Brain microvascular endothelial cell (primary cell): Measurements from ENCODE around the gene TULP4.
"Not testable (repeated sequence)": the region's sequence is repeated elsewhere in the genome, so short reads cannot be mapped to it uniquely, and the experiment has no call there.

Source experiments
- DNase-seq: peaks from one replicate; pipeline ENCODE4 v3.0.0-alpha.2; 2020
- H3K27ac ChIP-seq: fragments of 250-450 bp; sonication (Bioruptor Pico); 2 replicates; pipeline ENCODE4 v1.5.1; 2020; ENCODE audit warnings: mild to moderate bottlenecking, moderate library complexity
- H3K27me3 ChIP-seq: fragments of 250-450 bp; sonication (Bioruptor Pico); replicated peaks from 2 replicates; pipeline ENCODE4 v1.5.1; 2020; ENCODE audit warnings: mild to moderate bottlenecking
- H3K36me3 ChIP-seq: fragments of 250-450 bp; sonication (Bioruptor Pico); replicated peaks from 2 replicates; pipeline ENCODE4 v1.5.1; 2020; ENCODE audit warnings: mild to moderate bottlenecking
- H3K4me3 ChIP-seq: 2 replicates; pipeline ENCODE4 v1.5.1; 2011; ENCODE audit warnings: low read depth, mild to moderate bottlenecking, control low read depth, low read length, moderate library complexity
- CTCF ChIP-seq: IDR thresholded peaks from 2 replicates; pipeline ENCODE4 v1.5.1; 2011; ENCODE audit warnings: low read depth, mild to moderate bottlenecking, moderate library complexity, low read length, control low read depth, inconsistent platforms; ENCODE audit errors: missing control alignments
- in situ Hi-C: cut with HindIII; loops from 2 replicates; pipeline ENCODE4 v1.10.0; 2017; ENCODE audit warnings: low sequenced_read_pairs, low pct_ligation_motif_present

TULP4 gene

GRCh38 chr6:158330016-158330415 is 17.8 kb downstream of the TULP4 start:
- Histone ChIP-seq H3K27ac (no peak overlapping the region), H3K27me3 (no peaks in the 10 kb centered on the region), H3K36me3 (no peaks in the 10 kb centered on the region), H3K4me3 (no peak overlapping the region)
- no peak for DNase-seq
- in situ Hi-C loops, result no loop called here
- TF ChIP-seq CTCF, result no peak

GRCh38 chr6:158332237-158332636 is 20.0 kb downstream of the TULP4 start:
- no peak overlapping the region for H3K27ac ChIP-seq
- H3K4me3 ChIP-seq, result no peak overlapping the region
- in situ Hi-C loops, result no loop called here
- no peaks in the 10 kb centered on the region for H3K27me3 ChIP-seq
- no peak for DNase-seq
- no peaks in the 10 kb centered on the region for H3K36me3 ChIP-seq
- TF ChIP-seq CTCF, result no peak

GRCh38 chr6:158333094-158333493 is 20.8 kb downstream of the TULP4 start:
- H3K36me3 ChIP-seq, result no peaks in the 10 kb centered on the region
- H3K27me3 ChIP-seq, result no peaks in the 10 kb centered on the region
- H3K4me3 ChIP-seq, result no peak overlapping the region
- no peak overlapping the region for H3K27ac ChIP-seq
- in situ Hi-C loops, result no loop called here
- no peak for TF ChIP-seq CTCF
- DNase-seq, result no peak

- Histone ChIP-seq H3K36me3 (no peaks in the 10 kb centered on the region), H3K27ac (no peak overlapping the region), H3K27me3 (no peaks in the 10 kb centered on the region), H3K4me3 (no peak overlapping the region)
- no peak for TF ChIP-seq CTCF
- DNase-seq, result no peak
- in situ Hi-C loops, result no loop called here
These were observed 22.3 kb downstream of the TULP4 start for GRCh38 chr6:158334534-158334933.

- H3K36me3 ChIP-seq, result no peaks in the 10 kb centered on the region
- no peak overlapping the region for H3K4me3 ChIP-seq
- no peak for TF ChIP-seq CTCF
- in situ Hi-C loops, result no loop called here
- no peak overlapping the region for H3K27ac ChIP-seq
- no peak for DNase-seq
- no peaks in the 10 kb centered on the region for H3K27me3 ChIP-seq
These were observed 25.1 kb downstream of the TULP4 start for GRCh38 chr6:158337332-158337731.

GRCh38 chr6:158338311-158339112 is 26.2 kb downstream of the TULP4 start:
- no peak for DNase-seq
- H3K27me3 ChIP-seq, result no peaks in the 10 kb centered on the region
- no peaks in the 10 kb centered on the region for H3K36me3 ChIP-seq
- in situ Hi-C loops, result no loop called here
- H3K27ac ChIP-seq, result no peak overlapping the region
- no peak overlapping the region for H3K4me3 ChIP-seq
- TF ChIP-seq CTCF, result no peak

GRCh38 chr6:158339197-158339596 is 26.9 kb downstream of the TULP4 start:
- DNase-seq, in situ Hi-C loops, H3K36me3 ChIP-seq, H3K4me3 ChIP-seq, H3K27me3 ChIP-seq, H3K27ac ChIP-seq: not testable (repeated sequence)
